WI38 (cell line): Measurements from ENCODE around the gene FLT4.

Experiments
- H3K4me3 ChIP-seq: 2 replicates; pipeline ENCODE4 v1.5.1; 2011; ENCODE audit warnings: low read depth, mild to moderate bottlenecking, control low read depth, low read length
- TF ChIP-seq, protein P1 (sequence below): IDR thresholded peaks from 2 replicates; pipeline ENCODE4 v1.5.1; 2012; ENCODE audit warnings: low read depth, mild to moderate bottlenecking, control low read depth, low read length

The FLT4 gene

DNA sequence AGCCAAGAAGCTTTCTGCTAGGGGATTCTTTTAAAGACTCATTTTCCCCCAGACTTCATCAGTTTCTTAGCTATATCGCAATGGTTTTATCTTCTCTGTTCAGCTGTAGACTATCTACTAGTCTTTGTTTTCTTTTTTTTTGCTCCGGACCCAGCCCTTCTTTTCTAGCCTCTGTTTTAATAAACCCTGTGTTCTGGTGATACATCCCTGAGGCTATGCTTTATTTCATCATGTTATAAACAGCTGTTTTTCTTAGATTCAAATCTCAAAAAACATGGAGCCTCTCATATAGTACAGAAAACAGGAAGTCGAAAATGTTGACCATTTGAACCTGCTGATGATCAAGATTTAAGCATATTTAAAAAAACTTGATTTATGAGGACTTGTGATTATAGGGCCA is 95.9 kb downstream of the FLT4 start:
- TF ChIP-seq, protein P1, sequence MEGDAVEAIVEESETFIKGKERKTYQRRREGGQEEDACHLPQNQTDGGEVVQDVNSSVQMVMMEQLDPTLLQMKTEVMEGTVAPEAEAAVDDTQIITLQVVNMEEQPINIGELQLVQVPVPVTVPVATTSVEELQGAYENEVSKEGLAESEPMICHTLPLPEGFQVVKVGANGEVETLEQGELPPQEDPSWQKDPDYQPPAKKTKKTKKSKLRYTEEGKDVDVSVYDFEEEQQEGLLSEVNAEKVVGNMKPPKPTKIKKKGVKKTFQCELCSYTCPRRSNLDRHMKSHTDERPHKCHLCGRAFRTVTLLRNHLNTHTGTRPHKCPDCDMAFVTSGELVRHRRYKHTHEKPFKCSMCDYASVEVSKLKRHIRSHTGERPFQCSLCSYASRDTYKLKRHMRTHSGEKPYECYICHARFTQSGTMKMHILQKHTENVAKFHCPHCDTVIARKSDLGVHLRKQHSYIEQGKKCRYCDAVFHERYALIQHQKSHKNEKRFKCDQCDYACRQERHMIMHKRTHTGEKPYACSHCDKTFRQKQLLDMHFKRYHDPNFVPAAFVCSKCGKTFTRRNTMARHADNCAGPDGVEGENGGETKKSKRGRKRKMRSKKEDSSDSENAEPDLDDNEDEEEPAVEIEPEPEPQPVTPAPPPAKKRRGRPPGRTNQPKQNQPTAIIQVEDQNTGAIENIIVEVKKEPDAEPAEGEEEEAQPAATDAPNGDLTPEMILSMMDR, result no peak
- H3K4me3 ChIP-seq, result no peak overlapping the region
